Mesothelial cell of epicardium (in vitro differentiated cells): ENCODE measurements around the gene FLVCR2. TPM values are rescaled to one million over a fixed set of nuclear protein-coding genes. Genes with fewer than 3 reads are reported as not detected.

Experiments used
- DNase-seq, 2 experiments: peaks; one replicate each; pipeline ENCODE4 v3.0.0; 2021; ENCODE audit warnings: low spot score in 2 of 2; ENCODE audit not compliant: unreplicated experiment in 2 of 2
- H3K27ac Mint-ChIP-seq: 2 replicates; pipeline ENCODE4 v1.8.0; 2021; ENCODE audit warnings: mixed read lengths
- H3K27me3 Mint-ChIP-seq: 2 replicates; pipeline ENCODE4 v1.8.0; 2021; ENCODE audit warnings: low read depth, mixed read lengths
- H3K36me3 Mint-ChIP-seq: 2 replicates; pipeline ENCODE4 v1.8.0; 2021; ENCODE audit warnings: mixed read lengths
- H3K4me1 Mint-ChIP-seq: 2 replicates; pipeline ENCODE4 v1.8.0; 2021; ENCODE audit warnings: mixed read lengths
- H3K4me3 Mint-ChIP-seq: 2 replicates; pipeline ENCODE4 v1.8.0; 2021; ENCODE audit warnings: mild to moderate bottlenecking, moderate library complexity, mixed read lengths
- H3K9me3 Mint-ChIP-seq: 2 replicates; pipeline ENCODE4 v1.8.0; 2021; ENCODE audit warnings: mixed read lengths
- total RNA-seq: library from RNA; stranded (reverse); gene quantifications from 3 replicates; pipeline ENCODE4 v1.2.1, GENCODE V29; 2021
- TF ChIP-seq, protein P1 (sequence below): fragments of 200-600 bp; sonication (generic); IDR thresholded peaks from one replicate; pipeline ENCODE4 v1.5.0; 2021; ENCODE audit warnings: antibody characterized with exemption; ENCODE audit not compliant: unreplicated experiment

FLVCR2 gene
- total RNA-seq, 1 donor from 2014 or later = 3.0 TPM

DNA sequence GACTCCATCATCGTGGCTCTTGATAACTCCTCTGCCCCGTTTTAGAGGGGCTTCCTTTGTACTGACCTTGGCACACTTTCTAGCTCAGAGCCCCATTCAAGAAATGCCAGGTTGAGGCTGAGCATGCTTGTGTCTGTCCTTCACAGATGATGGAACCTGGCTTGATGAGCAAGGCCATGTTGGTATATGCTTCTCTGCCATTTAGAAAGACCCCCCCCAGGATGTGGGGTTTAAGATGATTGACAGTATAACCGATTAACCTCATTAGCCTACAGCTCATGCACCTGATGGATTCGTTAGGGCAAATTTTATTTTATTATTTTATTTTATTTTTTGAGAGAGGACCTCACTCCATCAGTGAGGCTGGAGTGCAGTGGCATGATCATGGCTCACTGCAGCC, 35.2 kb upstream of the FLVCR2 start:
- no peaks in the 10 kb centered on the region for H3K36me3 Mint-ChIP-seq

DNA sequence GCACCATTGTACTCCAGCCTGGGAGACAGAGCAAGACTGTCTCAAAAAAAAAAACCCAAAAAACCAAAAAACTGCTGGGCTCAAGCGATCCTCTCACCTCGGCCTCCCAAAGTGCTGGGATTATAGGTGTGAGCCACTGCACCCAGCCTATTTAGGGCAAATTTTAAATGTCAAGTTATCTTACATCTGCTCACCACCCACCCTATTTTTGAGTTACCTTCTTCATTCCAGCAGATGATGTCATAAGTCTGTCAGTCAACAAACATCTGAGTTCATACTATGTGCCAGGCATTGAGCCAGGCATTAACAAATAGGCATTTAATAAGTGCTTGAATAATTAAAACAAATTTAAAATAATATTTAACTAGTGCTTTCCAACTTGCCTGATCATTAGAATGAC, 34.6 kb upstream of the FLVCR2 start:
- peaks cover 9% of the 10 kb centered on the region for H3K4me1 Mint-ChIP-seq
- no peaks in the 10 kb centered on the region for H3K9me3 Mint-ChIP-seq
- TF ChIP-seq, protein P1, sequence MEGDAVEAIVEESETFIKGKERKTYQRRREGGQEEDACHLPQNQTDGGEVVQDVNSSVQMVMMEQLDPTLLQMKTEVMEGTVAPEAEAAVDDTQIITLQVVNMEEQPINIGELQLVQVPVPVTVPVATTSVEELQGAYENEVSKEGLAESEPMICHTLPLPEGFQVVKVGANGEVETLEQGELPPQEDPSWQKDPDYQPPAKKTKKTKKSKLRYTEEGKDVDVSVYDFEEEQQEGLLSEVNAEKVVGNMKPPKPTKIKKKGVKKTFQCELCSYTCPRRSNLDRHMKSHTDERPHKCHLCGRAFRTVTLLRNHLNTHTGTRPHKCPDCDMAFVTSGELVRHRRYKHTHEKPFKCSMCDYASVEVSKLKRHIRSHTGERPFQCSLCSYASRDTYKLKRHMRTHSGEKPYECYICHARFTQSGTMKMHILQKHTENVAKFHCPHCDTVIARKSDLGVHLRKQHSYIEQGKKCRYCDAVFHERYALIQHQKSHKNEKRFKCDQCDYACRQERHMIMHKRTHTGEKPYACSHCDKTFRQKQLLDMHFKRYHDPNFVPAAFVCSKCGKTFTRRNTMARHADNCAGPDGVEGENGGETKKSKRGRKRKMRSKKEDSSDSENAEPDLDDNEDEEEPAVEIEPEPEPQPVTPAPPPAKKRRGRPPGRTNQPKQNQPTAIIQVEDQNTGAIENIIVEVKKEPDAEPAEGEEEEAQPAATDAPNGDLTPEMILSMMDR = no peak
- DNase-seq = no peak
- H3K27ac Mint-ChIP-seq = no peak overlapping the region
- no peaks in the 10 kb centered on the region for H3K27me3 Mint-ChIP-seq
- no peaks in the 10 kb centered on the region for H3K36me3 Mint-ChIP-seq
- H3K4me3 Mint-ChIP-seq = no peak overlapping the region

More for the DNA sequence above, 35.2 kb upstream of the FLVCR2 start:
- DNase-seq = no peak
- H3K4me3 Mint-ChIP-seq = no peak overlapping the region
- no peaks in the 10 kb centered on the region for H3K9me3 Mint-ChIP-seq
- TF ChIP-seq, protein P1 = no peak
- peaks cover 9% of the 10 kb centered on the region for H3K4me1 Mint-ChIP-seq
- H3K27ac Mint-ChIP-seq = no peak overlapping the region
- no peaks in the 10 kb centered on the region for H3K27me3 Mint-ChIP-seq

DNA sequence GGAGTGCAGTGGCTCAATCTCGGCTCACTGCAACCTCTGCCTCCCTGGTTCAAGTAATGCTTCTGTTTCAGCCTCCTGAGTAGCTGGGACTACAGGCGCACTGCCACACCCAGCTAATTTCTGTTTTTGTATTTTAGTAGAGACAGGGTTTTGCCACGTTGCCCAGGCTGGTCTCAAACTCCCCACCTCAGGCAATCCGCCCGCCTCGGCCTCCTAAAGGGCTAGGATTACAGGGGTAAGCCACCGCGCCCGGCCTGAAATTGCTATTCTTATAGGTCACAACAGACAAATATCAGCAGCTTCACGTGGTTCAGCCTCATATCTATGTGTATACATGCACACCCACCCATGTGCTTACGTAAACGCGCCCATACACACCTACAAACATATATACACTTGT, 32.5 kb upstream of the FLVCR2 start:
- Mint-ChIP-seq H3K27ac (no peak overlapping the region), H3K27me3 (no peaks in the 10 kb centered on the region), H3K4me1 (peaks cover 9% of the 10 kb centered on the region), H3K36me3 (no peaks in the 10 kb centered on the region), H3K9me3 (no peaks in the 10 kb centered on the region), H3K4me3 (no peak overlapping the region)
- TF ChIP-seq, protein P1 = no peak
- no peak for DNase-seq

DNA sequence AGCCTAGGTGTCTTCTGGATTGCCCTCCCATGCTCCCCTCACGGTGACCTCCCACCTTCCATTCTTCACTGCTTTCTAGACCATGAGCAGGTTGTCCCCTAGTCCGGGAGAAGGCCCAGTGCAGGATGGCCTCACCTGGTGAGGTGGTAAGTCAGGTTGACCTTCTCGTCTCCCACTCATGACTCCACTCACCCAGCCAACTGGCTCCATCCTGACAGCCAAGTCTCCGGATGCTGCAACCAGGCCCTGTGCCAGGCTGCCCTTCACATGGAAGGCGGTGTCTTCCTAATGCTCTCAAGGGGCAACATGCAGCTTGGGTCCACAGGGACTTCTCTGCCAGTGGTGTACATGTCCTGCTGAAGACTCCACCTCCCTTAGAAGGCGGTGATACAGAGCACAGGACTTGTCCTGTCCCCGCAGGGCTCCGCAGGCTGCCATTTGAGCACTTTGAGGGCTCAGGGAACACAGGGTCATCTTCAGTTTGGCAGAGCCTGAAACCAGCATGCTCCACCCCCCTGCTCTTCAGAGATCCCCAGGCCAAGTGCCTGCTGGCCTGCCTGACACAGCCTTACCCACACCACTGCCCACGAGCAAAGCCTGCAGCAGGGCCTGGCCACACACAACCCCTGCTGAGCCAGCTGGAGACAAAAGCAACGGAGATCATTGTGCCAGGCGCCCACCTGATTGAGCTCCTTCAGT, 30.7 kb upstream of the FLVCR2 start:
- H3K4me1 Mint-ChIP-seq = peaks cover 12% of the 10 kb centered on the region
- no peak overlapping the region for H3K27ac Mint-ChIP-seq
- H3K36me3 Mint-ChIP-seq = no peaks in the 10 kb centered on the region
- H3K27me3 Mint-ChIP-seq = peaks cover 3% of the 10 kb centered on the region
- no peak for DNase-seq
- TF ChIP-seq, protein P1 = no peak
- H3K9me3 Mint-ChIP-seq = no peaks in the 10 kb centered on the region
- H3K4me3 Mint-ChIP-seq = no peak overlapping the region

DNA sequence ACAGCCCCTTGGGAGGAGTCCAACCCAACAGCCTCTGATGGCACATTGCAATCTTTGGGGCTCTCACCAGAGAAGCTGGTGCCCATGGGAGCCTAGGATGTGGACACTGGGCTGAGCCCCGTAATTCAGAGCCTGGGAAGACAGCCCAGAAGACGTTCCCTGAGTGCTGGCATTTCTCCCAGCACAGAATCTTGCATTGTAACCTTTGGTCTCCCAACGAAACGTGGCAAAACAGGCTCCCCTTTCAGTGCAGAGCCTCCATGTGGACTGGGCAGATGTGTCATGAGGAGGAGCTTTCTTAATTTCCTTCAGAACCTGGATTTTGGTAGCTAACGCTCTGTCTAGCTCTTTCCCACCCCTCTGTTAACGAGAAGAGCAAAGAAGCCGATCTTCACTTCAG, 29.9 kb upstream of the FLVCR2 start:
- H3K9me3 Mint-ChIP-seq = peaks cover 1% of the 10 kb centered on the region
- TF ChIP-seq, protein P1 = no peak
- H3K36me3 Mint-ChIP-seq = no peaks in the 10 kb centered on the region
- H3K27me3 Mint-ChIP-seq = peaks cover 3% of the 10 kb centered on the region
- DNase-seq = no peak
- H3K27ac Mint-ChIP-seq = no peak overlapping the region
- H3K4me1 Mint-ChIP-seq = peaks cover 10% of the 10 kb centered on the region
- no peak overlapping the region for H3K4me3 Mint-ChIP-seq

DNA sequence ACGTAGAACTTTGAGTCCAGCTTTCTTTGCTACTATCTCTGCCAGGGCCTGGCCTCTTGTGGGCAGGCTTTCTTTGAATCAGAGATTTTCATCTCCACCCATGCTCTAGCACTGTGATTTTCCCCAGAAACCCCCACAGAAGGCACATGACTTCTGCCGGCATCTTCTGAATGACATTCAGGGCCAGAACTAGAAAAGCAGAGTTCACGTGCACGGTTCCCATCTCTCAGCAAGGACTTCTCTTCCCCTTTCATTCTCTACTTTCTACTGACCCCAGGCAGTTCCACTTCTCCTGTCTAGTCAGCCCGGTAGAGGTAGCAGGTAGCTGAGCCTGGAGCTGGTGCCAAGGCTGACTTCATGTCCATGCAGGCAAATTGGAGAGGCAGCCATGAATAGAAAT, 29.3 kb upstream of the FLVCR2 start:
- DNase-seq = no peak
- TF ChIP-seq, protein P1 = no peak
- peaks cover 16% of the 10 kb centered on the region for H3K4me1 Mint-ChIP-seq
- H3K27ac Mint-ChIP-seq = no peak overlapping the region
- peaks cover 3% of the 10 kb centered on the region for H3K27me3 Mint-ChIP-seq
- no peak overlapping the region for H3K4me3 Mint-ChIP-seq
- H3K36me3 Mint-ChIP-seq = no peaks in the 10 kb centered on the region
- peaks cover 5% of the 10 kb centered on the region for H3K9me3 Mint-ChIP-seq
